Hepatic stellate cell (primary cell): ENCODE measurements around the gene TMEM63C.
"Not testable (repeated sequence)": the region's sequence is repeated elsewhere in the genome, so short reads cannot be mapped to it uniquely, and the experiment has no call there.

ENCODE experiments used
- DNase-seq: peaks from one replicate; pipeline ENCODE4 v3.0.0; 2011; ENCODE audit warnings: low spot score

TMEM63C gene

GRCh38 chr14:77157740-77158139, 23.9 kb upstream of the TMEM63C start:
- no peak for DNase-seq

DNA sequence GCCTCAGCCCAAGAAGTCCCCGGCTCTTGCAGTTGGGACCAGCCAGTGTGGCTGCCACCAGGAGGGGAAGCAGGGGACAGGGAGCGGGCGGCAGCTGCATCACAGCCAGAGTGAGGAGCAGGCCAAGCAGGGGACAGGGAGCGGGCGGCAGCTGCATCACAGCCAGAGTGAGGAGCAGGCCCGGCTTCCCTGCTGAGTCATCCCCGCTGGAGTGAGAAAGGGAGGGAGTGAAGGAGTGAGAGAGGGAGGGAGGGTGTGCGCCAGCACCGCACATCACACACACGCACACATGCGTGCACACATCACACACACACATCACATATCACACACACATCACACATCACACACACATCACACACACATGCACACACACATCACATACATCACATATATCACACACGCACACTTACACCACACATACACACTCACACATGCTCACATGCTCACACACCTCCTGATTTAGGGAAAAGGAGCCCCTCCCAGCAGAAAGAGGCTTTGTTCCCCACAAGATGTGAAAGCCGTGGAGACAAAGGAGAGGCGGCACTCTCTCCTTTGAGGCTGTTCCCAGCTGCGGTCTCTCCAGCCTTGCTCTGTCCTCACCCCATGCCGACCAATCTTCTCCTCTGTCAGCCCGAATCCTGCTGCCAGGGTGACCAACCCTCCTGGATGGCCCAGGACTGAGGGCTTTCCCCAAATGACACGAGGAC, 23.3 kb upstream of the TMEM63C start:
- peak; percentile 74 for DNase-seq

DNA sequence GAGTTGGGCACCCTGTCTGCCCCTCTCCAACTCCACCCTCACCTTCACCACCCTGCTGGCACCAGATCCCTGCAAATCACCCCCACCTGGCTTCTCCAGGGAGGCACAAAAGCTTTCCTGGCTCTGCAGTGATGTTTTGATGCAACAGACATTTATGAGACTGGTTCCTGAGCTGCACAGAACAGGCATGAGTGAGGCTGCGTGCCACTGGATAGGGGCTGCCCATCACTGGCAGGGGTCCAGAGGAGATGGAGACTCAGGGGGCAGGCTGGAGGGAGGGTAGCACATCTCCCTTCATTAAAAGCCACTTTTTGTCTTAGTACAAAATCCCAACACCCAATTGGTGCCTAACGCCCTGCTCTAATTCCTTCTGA, 22.7 kb upstream of the TMEM63C start:
- no peak for DNase-seq

- DNase-seq = no peak
Observed at GRCh38 chr14:77161011-77161410, 20.6 kb upstream of the TMEM63C start.

GRCh38 chr14:77170045-77170444, 11.6 kb upstream of the TMEM63C start:
- no peak for DNase-seq

DNA sequence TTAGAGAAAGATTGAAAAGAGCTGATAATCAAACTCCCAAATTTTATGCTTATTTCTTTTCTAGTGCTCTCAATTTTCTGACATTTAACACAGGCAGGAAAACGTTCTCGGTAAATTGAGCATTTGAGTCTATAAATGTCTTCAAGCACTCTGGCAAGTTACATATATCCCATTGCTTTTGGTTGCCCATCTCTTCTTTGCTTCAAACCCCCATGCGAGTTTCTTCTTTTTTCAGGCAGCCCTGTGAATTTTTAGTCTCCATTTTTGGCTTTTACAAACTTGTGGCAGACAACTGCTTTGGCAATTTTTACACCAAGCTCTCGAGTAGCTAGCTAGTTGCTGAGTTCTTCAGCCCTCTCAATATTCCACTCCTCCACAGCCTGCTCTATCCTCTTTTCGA, 8.7 kb upstream of the TMEM63C start:
- DNase-seq = no peak

DNA sequence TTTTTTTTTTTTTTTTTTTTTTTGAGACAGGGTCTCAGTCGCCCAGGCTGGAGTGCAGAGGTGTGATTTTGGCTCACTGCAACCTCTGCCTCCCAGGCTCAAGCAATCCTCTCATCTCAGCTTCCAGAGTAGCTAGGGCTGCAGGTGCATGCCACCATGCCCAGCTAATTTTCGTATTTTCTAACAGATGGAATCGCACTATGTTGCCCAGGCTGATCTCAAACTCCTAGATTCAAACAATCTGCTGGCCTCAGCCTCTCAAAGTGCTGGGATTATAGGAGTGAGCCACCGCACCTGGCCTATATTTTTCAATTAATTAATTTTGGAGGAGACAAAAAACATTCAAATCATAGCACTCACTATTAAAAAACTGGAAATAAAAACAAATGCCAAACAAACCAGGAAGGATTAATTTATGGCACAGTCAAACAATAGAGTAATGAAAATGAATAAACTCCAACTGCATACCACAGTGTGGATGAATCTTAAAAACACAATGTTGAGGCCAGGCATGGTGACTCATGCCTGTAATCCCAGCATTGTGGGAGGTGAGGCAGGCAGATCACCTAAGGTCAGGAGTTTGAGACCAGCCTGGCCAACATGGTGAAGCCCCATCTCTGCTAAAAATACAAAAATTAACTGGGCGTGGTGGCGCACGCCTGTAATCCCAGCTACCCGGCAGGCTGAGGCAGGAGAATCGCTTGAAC, 7.5 kb upstream of the TMEM63C start:
- not testable (repeated sequence) for DNase-seq

- DNase-seq = no peak
Observed at GRCh38 chr14:77175843-77176242, 5.8 kb upstream of the TMEM63C start.

DNA sequence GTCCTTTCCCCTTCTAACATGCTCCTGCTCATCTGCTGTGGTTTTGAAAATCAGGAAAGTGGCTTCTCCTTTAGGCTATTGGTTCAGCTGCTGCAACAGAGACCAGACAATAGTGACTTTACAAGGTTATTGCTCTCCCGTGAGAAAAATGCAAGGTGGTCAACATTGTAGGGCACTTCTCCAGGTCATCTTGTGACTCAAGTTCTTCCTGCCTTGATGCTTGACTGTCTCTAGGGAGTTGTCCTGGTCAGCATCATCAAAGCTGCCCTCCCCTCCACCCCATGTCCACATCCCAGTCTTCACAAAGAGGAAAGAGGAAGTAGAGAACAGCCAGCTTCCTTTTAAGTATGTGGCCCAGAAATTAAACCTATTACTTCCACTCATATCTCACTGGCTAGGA, 3.9 kb upstream of the TMEM63C start:
- DNase-seq = no peak

GRCh38 chr14:77178656-77179055, 2.9 kb upstream of the TMEM63C start:
- DNase-seq = no peak

DNA sequence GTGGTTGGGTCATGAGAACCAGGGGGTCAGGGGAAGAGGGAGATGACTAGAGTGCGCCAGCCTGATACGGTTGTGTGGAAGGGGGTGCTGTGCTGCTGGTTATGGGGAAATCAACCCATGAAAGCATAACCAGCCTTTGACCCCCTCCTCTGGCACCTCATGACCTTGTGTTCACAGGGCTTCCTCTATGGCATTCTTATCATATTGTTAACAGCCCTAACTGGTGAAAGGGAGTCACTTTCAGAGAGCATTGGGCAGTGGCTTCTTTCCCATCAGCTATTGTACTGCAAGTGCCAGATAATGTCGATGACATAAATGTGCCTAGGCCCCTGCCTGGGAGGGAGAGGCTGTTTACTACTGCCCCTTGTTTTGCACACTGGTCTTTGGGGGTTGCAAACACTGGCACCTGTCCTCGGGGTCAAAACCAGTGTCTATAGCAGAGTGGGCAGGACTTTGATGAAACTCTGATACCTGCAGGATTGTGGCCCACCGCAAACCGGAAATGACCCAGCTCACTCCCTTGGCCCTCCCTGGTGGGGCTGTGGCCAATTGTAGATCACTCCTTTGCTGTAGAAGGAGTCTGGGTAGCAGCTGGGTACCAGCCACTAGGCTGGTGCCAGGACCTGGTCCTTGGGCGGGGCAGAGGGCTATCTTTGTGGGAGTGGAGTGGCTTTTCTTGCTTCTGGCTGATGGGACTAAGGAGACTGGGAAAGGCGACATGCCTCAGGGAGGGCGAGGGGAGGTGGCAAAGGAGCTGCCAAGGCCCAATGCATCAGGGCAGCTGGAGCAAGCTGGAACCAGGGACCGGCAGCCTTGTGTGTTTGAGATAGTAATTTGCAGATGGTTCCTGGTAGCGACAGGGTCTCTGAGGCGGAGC, 634 bp upstream of the TMEM63C start:
- no peak for DNase-seq

GRCh38 chr14:77183896-77184295, 2.3 kb downstream of the TMEM63C start:
- no peak for DNase-seq

- DNase-seq = no peak
Observed at GRCh38 chr14:77184396-77185092, 2.9 kb downstream of the TMEM63C start.

GRCh38 chr14:77185093-77185465, 3.5 kb downstream of the TMEM63C start:
- no peak for DNase-seq

GRCh38 chr14:77186911-77187648, 5.5 kb downstream of the TMEM63C start:
- no peak for DNase-seq

- no peak for DNase-seq
Observed at GRCh38 chr14:77187649-77188012, 6.0 kb downstream of the TMEM63C start.

- no peak for DNase-seq
Observed at GRCh38 chr14:77189479-77189878, 7.9 kb downstream of the TMEM63C start.

GRCh38 chr14:77190977-77191376, 9.4 kb downstream of the TMEM63C start:
- no peak for DNase-seq

DNA sequence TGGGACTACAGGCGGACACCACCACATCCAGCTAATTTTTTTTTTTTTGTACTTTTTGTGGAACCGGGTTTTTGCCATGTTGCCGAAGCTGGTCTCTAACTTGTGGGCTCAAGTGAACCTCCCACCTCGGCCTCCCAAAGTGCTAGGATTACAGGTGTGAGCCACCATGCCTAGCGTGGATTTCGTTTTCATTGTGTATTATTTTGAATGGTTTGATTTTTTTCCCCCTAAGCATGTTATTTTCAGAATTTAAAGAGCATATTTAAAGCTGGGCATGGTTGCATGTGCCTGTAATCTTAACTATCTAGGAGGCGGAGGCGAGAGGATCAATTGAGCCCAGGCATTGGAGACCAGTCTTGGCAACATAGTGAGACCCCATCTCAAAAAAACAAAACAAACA, 13.1 kb downstream of the TMEM63C start:
- DNase-seq = no peak

DNA sequence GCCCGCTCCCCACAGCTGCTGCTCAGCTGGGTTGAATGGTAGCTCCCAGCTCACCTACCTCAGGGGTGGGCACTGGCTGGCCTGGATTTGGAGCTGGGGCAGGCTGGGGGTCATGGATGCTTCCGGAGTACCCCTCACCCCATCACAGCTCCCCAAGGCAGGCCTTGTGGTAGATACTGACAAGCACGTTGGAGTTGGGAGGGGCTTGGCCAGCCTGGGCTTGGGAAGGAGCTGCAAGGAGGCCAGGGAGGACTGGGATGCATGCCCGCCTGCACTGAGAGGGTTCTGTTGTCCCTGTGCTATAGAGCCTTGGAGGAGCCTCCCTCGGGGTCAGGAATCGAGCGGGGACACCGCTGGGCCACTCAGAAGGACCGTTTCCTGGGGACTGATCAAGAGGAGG, 14.2 kb downstream of the TMEM63C start:
- no peak for DNase-seq

DNA sequence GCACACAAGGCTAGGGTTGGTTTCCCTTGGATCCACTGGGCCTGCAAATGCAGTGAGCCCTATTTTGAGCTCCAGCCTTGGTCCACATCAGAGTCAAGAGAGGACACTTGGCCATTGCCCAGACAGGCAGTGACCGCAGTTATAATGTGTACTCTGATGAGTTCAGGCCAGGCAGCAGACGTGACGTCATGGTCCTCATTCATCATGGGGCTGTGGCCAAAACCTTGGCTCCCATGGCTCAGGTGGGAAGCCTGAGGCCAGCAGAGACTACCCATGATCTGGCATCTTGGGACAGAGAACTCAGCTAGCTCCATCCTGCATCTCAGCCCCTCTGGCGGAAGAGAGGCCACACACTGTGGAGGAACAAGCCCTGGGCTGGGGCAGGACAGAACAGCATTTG, 16.4 kb downstream of the TMEM63C start:
- DNase-seq = no peak

GRCh38 chr14:77198561-77198960, 17.0 kb downstream of the TMEM63C start:
- no peak for DNase-seq
